Measurements from ENCODE around the gene HNRNPA0.
A peak's percentile ranks its signal among the peaks of the same experiment; 100 is the strongest.

DNA sequence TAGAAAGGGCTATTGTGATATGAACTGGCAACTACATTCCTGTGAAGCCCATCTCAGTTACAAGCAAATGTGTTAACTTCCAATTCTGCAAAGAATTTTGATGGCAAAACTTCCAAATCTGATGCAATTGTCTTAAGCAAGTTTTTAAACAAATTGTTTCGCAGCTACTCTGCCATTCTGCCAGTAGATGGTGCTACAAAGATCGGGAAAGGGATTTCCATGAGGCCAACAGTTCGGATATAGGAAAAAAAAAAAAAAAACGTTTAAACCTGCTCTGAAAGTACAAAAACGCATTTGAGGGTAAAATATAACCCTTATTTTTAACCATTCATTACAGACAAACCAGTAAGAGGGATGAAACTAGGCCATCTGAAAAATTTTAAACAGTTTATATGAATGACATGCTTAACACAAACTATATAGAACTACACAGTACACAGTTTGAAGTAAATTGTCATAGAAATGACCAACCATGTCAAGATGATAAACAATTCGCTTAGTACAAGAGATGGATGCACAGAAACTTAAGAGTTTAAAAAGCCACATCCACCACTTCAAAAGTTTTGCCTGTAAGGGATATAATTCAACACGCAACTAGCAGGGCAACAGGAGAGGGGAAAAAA is 2.2 kb downstream of the HNRNPA0 start:
- TF ChIP-seq CTCF (IDR thresholded peaks at IDR 0.05) (peak; percentile 74), EZH2 (IDR thresholded peaks at IDR 0.05; ENCODE audit: borderline replicate concordance, insufficient read depth, low read depth, low read length, poor library complexity, severe bottlenecking) (no peak)

Data from B cell (primary cell).